Hypothalamus (tissue), 51 donors: ENCODE data around the gene LGI1.

Experiments used
- DNase-seq, 51 donors: peaks; one replicate each; lab custom pipeline; 2025; lab: John Stamatoyannopoulos, UW

Gene LGI1

GRCh38 chr10:93757801-93758507, at the start of gene LGI1:
TSS of gene LGI1 (plus strand) at chr10:93757936. CDS start at chr10:93758145, 209 bp downstream.
- peak in 15 of 51 donors; percentile 13 to 74 (median 34) for DNase-seq

DNA sequence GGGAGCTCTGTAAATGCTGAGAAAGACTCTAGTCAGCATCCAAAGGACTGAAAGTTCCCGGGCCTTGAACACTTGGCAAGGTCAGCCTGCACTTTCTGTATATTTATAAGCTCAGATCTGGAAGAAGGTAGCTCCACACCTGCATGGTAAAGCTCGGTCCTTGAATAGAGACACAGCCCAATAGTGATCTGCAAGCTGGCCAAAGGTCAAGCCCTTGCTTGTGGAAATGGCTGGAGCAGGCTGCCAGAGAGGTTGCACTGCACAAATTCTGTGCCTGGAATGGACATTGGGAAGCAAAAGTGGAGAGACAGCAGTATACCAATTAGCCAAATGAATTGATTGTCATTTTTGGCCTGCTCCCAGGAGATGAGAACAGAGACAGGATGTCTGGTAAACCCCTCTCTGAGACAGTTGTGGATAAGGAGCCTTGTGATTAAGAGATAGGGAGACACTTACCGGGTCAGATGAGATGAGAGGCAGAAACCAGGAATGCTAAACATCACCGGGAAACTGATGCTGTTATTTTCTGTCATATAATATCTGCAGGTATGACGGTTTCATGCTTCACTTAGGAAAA, 47.3 kb upstream of the LGI1 start:
- no peak for DNase-seq

DNA sequence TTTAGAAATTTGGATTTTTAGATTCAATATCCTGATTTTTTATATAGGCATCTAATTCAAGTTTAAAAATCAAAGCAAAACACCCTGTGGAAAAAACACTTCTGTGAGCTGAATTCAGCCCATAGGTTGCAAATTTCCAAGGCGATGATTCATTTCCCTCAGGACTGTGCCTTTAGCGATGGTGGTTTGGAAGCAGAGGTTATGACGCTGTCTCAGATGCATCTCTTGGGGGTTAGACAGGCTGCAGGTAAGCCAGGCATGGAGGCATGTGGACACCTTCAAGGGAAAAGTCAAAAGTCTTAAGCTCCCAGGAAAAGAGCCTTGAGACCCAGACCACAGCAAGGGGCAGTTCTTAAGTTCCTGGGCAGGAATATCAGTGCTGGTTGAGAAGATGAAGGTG, 45.8 kb upstream of the LGI1 start:
- DNase-seq = no peak

DNA sequence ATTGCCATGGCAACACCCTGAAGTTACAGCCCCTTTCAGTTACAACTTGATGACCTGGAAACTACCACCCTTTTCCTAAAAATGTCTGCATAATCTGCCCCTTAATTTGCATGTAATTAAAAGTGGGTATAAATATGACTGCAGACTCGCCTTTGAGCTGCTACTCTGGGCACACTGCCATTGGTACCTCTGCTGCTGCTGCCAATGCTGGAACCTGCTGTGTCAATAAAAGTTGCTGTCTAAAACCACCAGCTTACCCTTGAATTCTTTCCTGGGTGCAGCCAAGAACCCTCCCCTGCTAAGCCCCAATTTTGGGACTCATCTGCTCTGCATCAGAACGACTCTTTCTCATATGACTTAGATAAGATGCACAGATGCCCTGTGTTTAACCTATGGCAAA, 45.1 kb upstream of the LGI1 start:
- peak in 8 of 51 donors; percentile 1 to 14 (median 4) for DNase-seq

GRCh38 chr10:93715345-93715744, 42.4 kb upstream of the LGI1 start:
- DNase-seq = no peak

DNA sequence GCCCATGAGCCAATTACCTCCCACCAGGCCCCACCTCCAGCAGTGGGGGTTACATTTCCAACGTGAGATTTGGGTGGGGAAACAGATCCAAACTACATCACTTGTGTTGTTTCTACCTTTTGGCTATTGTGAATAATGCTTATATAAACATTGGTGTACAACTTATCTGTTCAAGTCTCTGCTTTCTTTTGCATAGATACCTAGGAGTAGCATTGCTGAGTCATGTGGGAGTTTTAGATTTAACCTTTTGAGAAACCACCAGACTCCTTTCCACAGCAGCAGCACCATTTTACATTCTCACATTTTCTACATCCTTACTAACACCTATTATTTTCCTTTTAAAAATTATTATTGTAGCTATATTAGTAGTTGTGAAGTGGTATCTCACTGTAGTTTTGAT, 41.0 kb upstream of the LGI1 start:
- no peak for DNase-seq

- peak in 8 of 51 donors; percentile 1 to 18 (median 3) for DNase-seq
Measured at GRCh38 chr10:93718937-93719725, 38.6 kb upstream of the LGI1 start.

DNA sequence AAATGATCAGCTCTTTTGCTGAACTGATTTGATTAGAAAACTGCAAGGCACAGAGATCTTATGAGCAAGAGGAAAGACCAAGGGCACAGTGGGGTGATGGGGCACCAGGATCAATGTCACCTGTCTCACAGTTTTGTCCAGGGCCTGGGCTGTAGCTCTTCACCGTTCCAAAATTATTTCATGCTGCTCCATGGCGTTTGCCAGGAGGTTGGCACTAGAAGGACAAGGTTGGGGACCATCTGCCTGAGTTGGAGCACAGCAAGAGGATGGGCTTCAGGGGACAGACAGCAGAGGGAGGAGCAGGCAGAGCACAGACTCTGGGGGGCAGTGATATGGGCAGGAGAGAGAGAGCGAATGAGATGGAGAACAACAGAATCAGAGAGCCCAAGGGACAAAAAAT, 37.8 kb upstream of the LGI1 start:
- no peak for DNase-seq

- no peak for DNase-seq
Measured at GRCh38 chr10:93722550-93722949, 35.2 kb upstream of the LGI1 start.

- DNase-seq = no peak
Measured at GRCh38 chr10:93723153-93723552, 34.6 kb upstream of the LGI1 start.

- no peak for DNase-seq
Measured at GRCh38 chr10:93726024-93726423, 31.7 kb upstream of the LGI1 start.

DNA sequence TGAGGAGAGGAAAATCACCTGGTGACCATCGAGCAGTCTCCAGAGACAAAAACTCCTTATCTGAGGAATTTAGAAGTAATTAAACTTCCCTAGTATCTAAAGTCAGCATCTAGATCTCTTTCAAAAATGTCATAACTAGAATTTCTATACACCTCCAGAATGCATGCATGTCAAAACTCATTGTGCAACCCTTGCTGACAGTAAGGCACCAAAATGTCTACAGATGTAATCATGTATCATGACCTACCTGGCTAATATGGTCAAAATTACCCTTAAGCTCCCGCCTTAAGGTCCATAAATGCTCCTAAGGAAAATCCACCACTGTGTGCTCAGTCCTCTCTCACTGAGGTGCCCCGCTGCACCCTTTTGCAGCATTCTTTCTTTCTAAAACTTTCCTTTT, 16.4 kb upstream of the LGI1 start:
- no peak for DNase-seq

DNA sequence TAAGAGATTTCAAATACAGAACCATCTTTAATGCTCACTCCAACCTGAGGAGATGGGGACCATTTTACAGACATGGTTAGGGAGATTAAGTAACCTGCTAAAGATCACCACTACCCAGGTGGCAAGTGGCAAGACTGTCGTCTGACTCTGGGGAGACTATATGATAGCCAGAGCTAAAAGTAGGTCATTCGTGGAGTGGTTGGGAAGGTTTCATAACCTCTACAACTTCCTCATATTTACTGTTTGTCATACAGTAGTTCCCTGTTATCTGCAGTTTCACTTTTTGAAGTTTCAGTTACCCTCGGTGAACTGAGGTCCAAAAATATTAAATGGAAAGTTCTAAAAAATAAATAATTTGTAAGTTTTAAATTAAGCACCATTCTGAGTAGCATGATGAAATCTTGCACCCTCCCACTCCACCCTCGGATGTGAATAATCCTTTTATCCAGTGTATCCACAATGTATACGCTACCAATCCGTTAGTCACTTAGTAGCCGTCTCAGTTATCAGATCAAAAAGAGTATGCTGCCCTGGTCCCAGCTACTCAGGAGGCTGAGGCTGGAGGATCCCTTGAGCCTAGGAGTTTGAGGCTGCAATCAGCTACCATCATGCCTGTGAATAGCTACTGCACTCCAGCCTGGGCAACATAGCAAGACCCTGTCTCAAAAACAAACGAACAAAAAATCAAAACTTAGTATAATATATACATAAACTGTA, 14.9 kb upstream of the LGI1 start:
- DNase-seq = no peak

DNA sequence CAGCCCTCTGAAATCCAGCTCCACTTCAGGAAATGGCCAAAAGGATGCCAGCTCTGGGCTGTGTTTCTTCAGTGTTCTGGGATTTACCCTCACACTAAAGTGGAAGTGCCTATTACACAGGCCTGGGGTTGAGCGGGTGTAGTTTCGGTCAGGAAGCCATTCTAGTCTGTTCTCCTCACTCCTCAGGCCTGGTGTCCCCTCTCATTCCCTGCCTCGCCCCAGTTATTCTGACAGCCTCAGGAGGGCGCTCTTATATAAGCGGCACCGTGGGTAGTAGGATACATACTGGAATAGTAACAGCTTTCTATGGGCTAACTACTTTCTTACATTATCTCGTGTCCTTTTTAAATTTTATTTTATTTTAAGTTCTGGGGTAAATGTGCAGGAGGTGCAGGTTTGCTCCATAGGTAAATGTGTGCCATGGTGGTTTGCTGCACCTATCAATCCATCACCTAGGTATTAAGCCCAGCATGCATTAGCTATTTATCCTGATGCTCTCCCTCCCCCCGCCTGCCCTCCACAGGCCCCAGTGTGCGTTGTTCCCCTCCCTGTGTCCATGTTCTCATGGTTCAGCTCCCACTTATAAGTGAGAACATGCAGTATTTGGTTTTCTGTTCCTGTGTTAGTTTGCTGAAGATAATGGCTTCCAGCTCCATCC, 12.2 kb upstream of the LGI1 start:
- peak in 17 of 51 donors; percentile 14 to 53 (median 26) for DNase-seq

- DNase-seq = no peak
Measured at GRCh38 chr10:93746844-93747284, 10.9 kb upstream of the LGI1 start.

GRCh38 chr10:93749218-93749799, 8.4 kb upstream of the LGI1 start:
- DNase-seq = no peak

DNA sequence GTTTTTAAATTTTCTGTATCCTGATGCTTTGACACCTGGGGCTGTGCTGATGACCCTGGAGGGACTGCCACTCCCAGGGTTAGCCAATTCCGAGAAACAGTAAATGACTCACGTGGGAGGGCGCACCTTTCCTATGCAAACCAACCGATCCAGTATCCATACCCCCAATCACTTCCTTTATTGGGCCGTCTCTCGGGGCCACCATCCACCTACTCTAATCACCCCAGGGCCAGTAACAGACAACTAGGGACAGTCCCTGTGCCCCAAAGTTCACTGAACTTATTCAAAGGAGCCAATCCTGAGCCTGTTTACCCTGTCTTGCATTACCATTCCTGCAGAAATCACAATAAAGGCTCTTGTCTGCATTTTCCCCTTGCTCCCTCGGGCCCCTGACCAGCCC, 6.6 kb upstream of the LGI1 start:
- DNase-seq = no peak

DNA sequence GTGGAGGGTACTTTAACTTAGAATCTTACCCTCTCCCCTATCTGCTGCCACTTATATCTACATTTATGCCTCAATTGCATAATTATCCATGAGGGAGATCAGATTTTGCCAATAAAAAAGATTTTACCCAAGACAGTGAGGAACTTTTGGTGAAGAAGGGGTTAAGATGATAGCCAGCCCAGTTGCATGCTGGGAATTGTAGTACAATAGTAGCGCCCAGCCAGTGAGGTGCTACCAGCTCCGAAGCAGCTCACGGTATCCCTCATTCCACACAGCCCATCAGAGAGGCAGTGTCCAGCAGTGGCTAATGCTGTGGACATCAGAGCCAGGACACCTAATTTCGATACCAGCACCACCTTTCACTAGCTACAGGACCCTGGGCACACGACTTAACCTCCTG, 5.9 kb upstream of the LGI1 start:
- DNase-seq = peak in 16 of 51 donors; percentile 11 to 42 (median 21)

- DNase-seq = no peak
Measured at GRCh38 chr10:93752761-93753160, 5.0 kb upstream of the LGI1 start.

- peak in 3 of 51 donors; percentile 14 for DNase-seq
Measured at GRCh38 chr10:93753621-93754250, 4.0 kb upstream of the LGI1 start.
